GM12892 (cell line): ENCODE results near the gene SYT8.

Experiments used
- DNase-seq: peaks from one replicate; pipeline ENCODE4 v3.0.0; 2011; ENCODE audit not compliant: insufficient read length
- FAIRE-seq: peaks from 2 replicates; lab custom pipeline; 2011; peaks lifted over from hg19 to GRCh38; lab: Jason Lieb, UNC
- POLR2A ChIP-seq: IDR thresholded peaks from 2 replicates; pipeline ENCODE4 v1.6.1; 2011; ENCODE audit warnings: low read depth, low read length, control low read depth
- POLR2AphosphoS5 ChIP-seq: IDR thresholded peaks from 2 replicates; pipeline ENCODE4 v1.6.1; 2011; ENCODE audit warnings: low read depth, low read length, control low read depth
- TAF1 ChIP-seq: IDR thresholded peaks from 2 replicates; pipeline ENCODE4 v1.6.1; 2011; ENCODE audit warnings: low read depth, mild to moderate bottlenecking, control low read depth, low read length, borderline replicate concordance

The SYT8 gene

DNA sequence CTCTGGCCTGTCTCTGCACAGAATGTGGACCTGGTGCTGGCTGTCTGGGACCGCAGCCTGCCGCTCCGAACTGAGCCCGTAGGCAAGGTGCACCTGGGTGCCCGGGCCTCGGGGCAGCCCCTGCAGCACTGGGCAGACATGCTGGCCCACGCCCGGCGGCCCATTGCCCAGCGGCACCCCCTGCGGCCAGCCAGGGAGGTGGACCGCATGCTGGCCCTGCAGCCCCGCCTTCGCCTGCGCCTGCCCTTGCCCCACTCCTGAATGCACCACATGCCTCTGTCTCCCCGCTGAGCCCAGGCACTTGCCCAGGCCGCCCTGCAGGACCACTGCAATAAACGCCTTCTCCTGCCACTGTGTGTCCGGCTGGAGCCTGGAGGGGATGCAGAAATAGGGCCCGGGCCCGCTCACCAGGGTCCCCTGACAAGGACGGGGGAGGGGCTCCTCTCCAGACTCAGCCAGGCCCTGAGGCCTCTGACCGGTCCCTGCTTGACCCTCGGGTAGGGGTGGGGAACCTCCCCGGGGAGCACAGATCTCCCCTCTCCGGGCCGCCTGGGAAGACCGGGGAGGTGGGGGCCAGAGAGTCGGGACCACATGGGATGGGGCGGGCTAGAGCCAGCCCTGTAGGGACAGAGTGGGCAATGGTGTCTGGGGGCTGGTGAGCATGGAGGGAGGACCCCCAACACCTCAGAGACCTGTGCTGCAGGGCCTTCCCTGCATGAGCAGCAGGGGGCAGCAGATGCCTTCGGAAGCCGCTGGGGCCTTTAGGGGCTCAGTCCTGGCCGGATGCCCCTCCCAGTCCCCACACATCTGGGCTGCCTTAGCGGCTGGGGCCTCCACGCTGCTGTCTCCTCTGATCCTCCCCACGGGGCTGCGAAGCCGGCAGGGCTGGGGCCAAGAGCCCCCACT lies 2.6 kb downstream of the SYT8 start:
- TF ChIP-seq POLR2A (no peak), TAF1 (no peak), POLR2AphosphoS5 (no peak)
- DNase-seq = peak; percentile 98
- FAIRE-seq = peak; percentile 96

DNA sequence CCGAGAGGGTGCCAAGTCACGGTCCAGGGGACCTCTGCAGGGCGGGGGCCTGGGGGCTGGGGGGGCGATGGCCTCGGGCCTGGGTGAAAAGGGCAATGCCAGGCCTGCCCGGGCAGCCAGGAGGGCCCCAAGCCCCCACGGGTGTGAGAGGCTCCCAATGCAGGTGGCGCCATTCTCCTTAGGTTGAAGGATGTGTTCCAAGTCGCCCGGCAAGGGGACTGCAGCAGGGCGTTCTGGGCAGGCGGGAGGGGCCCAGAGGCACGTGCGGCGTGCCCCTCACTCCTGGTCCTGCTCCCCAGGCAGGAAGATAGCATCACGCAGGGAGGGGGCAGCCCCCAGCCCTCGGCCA lies 3.3 kb downstream of the SYT8 start:
- TF ChIP-seq POLR2AphosphoS5 (no peak), TAF1 (no peak), POLR2A (no peak)
- FAIRE-seq (no peak), DNase-seq (no peak)

DNA sequence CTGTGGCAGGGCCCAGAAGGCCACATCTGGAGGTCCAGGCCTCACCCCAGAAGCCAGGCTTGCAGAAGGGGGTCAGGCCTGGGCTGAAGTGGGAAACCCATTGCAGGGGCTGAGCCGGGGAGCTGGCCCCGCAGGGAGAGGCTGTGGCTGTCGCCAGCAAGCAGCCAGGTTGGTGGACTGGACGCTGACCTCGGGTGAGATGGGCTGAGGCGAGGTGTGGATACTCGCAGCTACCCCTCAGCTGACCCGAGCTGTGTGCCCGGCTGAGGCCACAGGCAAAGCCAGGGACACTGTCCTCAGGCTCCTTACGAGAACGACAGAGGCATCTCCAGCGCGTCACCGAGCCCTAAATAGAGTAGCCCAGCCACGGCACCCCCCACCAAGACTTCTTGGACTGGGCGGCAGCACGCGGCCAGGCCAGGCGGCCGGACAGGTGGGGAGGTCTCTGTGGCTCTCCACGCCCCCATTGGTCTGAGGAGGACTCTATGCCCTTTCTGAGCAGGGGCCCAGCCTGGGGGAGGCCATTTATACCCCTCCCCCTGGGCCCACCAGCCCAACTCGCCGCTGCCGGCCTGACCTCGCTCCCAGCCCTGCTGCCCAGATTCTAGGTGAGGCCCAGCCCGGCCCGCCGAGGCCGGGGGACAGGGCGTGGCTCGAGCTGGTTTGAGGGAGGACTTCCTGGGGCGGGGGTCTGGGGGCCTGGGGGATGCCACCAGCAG lies 3.8 kb downstream of the SYT8 start, which contains the start of gene TNNI2:
Gene TNNI2, plus strand, starts transcription at position 556 of the 719 bp plus-strand sequence. CDS start 716 bp downstream, outside the sequence.
- TF ChIP-seq POLR2AphosphoS5 (no peak), TAF1 (no peak), POLR2A (no peak)
- peak; percentile 17 for FAIRE-seq
- no peak for DNase-seq

DNA sequence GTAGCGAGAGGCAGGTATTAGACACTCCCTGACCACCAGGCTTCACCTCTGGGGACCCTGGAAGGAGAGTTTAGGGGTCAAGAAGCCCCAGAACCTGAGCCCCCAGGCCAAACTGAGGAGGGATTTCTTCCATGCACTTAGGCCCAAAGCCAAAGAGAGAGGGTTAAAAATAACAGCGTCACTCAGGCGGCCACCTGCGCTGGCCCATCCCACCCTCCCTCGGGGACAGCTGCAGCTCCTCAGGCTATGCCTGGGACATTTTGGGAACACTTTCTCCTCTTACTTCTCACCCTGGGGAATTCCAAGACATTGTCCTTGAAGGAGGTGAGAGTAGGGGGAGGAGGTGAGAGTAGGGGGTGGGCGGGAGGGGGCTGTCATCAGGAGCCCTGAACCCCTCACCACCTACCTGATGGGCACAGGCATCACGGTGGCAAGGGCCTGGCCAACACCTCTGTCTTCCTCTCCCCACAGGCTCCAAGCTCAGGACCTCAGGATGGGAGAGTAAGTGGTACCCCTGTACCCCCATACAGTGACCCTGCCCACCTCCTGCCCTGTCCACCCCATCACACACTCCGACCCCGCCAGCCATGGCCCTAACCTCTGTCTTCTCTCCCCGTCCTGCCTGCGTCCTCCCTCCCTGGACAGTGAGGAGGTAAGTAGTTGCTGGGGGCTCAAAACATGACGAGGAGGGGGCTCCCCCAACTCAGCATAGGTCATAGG lies 4.6 kb downstream of the SYT8 start:
- no peak for TF ChIP-seq TAF1
- TF ChIP-seq POLR2AphosphoS5 = no peak
- TF ChIP-seq POLR2A = no peak
- FAIRE-seq = peak; percentile 9
- no peak for DNase-seq

DNA sequence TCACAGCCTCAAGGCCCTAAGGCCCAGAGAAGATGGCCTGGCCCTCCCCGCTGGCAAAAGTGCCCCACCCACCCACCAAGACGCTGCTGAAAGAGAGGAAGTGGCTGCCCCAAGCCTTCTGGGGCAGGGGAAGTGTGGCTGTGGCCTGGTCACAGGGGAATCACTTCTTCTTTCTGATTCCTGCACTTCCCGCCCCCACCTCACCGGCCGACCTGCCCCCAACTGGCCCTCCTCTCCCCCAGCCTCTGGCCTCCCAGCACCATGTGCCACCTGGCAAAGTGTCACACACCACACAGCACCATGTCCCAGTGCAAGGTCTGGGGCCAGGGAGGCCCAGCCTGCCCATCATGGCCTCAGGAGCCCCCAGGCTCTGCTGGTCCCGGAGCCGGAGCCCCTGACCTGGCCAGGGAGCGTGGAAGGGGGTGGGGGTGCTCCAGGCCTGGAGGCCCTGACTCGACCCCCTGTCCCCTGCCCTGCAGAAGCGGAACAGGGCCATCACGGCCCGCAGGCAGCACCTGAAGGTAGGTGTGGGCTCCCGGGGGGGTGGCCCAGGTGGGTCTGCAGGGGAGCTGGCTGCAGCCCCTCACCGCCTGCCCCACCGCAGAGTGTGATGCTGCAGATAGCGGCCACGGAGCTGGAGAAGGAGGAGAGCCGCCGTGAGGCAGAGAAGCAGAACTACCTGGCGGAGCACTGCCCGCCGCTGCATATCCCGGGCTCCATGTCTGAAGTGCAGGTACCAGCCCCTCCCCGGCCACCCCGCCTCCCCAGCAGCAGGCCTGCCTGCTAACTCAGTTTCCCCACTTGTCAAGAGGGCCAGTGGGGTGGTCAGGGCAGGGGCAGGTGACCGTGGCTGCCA lies 5.4 kb downstream of the SYT8 start:
- FAIRE-seq (peak; percentile 89), DNase-seq (peak; percentile 79)
- TF ChIP-seq POLR2AphosphoS5 (no peak), TAF1 (no peak), POLR2A (no peak)

DNA sequence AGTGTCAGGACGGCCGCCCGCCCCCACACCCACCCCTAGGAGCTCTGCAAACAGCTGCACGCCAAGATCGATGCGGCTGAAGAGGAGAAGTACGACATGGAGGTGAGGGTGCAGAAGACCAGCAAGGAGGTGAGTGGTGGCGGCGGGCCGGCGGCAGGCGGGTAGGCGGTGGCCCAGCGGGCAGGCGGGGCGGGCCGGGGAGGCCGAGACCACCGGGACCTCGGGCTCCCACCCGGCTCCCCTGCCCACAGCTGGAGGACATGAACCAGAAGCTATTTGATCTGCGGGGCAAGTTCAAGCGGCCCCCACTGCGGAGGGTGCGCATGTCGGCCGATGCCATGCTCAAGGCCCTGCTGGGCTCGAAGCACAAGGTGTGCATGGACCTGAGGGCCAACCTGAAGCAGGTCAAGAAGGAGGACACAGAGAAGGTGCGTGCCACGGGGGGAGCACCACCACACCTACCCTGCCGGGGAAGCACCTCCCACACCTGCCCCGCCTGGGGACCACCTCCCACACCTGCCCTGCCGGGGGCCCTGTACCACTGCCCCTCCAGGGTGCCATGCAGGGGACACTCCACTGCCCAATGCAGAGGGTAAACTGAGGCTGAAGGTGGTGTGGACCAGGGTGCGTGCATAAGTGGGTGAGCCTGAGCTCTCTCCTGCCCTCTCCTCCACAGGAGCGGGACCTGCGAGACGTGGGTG lies 6.1 kb downstream of the SYT8 start:
- TF ChIP-seq POLR2A (no peak), TAF1 (no peak), POLR2AphosphoS5 (no peak)
- FAIRE-seq (peak; percentile 64), DNase-seq (no peak)

DNA sequence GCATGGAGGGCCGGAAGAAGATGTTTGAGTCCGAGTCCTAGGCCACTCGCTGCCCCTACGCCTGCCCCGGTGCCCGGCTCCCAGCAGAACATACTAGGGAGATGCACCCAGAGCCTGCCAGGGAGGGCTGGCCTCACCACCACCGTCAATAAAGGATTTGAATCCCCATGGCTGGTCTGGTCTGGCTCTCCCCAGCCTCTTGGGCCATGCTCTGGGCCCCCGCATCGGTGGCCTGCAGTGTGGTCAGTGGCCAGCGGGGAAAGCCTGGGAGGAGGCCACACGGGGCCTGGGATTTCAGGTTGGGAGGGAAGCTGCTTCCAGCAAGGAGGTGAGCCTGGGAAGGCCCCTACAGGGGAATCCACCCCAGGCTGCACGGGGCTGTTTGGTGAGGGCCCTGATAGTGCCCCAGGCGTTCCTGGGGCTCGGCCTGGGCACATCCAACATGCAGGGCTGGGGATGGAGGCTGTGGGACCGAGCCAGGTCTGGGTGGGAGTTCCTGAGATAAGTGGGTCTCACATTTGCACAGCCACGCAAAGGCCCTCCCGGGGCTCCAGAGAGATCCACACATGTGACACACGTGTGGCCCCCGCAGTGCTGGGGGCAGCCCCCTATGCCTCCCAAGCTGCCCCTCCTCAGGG lies 6.8 kb downstream of the SYT8 start:
- TF ChIP-seq POLR2A = no peak
- TF ChIP-seq TAF1 = no peak
- TF ChIP-seq POLR2AphosphoS5 = no peak
- DNase-seq = no peak
- FAIRE-seq = no peak

DNA sequence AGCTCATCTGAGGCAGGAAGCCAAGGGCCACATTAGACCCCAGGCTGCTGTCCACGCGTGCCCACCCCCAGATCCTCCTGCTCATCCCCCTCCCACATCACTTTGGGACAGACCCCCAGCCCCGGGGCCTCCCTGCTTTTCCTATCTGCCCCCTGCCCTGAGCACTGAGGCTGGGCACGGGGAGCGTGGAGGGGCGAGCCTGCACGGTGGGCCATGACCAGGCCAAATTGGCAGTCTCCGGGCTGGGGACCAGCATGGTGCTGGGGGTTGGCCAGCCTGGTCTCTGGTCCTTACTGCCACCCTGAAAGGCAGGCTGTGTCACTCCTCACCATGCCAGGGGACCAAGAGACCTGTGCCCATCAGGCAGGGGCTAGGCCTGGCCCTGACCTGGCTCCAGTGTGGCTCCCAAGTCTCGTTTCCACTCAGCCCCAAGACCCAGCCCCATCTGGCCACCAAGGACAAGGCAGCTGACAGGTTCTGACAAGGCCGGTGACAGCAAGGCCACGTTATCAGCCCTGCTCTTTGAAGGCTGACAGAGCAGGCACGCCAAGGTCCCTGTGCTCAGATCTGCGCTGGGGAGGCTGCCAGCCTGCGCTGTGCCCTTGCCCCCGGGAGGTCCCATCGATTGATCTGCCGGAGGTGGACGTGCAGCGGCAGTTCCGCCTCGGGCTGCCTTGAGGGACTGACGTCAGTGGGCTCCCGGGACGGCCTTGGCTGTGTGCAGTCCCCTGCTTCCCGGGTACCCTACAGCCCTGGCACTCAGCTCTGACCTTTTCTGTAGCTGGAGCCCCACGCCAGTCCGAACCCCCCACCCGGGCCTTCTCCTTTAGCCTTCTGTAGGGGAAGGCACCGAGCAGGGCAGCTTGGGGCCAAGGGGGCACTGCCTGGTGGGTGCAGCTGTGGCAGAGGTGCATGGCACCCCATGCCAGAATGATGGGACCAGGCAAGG lies 7.6 kb downstream of the SYT8 start:
- DNase-seq (no peak), FAIRE-seq (peak; percentile 21)
- TF ChIP-seq TAF1 = no peak
- TF ChIP-seq POLR2AphosphoS5 = no peak
- no peak for TF ChIP-seq POLR2A

DNA sequence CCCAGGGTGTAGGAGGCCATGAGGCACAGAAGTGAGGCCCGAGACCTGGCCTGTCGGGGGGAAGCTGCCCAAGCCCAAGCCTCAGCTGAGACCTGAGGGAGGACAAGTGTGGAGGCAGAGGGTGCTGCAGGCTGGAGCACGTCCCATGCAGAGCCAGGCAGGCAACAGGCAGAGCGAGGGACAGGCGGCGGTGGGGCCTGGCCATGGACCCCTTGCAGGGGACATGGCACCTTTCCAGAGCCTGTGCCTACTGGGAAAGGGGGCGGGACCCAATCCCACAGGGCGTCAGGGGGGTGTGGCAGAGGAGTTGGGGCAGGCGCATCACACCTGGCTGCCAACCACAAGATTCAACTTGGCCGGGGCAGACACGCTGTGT lies 8.3 kb downstream of the SYT8 start:
- no peak for TF ChIP-seq POLR2AphosphoS5
- no peak for TF ChIP-seq TAF1
- TF ChIP-seq POLR2A = no peak
- FAIRE-seq (no peak), DNase-seq (no peak)
